ENCODE measurements around the gene FNDC3B.

FNDC3B gene

GRCh38 chr3:172054115-172054764, 14.9 kb downstream of the FNDC3B start:
- no peaks in the 10 kb centered on the region for H3K4me1 ChIP-seq (ENCODE audit: control insufficient read depth, insufficient read depth, low read length)
- peaks cover 0 to 2% of the 10 kb centered on the region in 2 experiments; a peak in 1 of 3 replicates for H3K36me3 ChIP-seq (ENCODE audit: control insufficient read depth in 2 of 2, insufficient read depth in 1 of 2, low read length in 2 of 2)
- ChIA-PET CTCF (interaction anchor here (0.6 kb wide), 1 partner anchor 1240 kb away, joined by 3 read pairs; no protein-coding TSS in a partner anchor), POLR2A (no interaction called here)
- H3K27ac ChIP-seq (ENCODE audit: extremely low read depth, low read depth, low read length) = no peak overlapping the region
- H3K9me3 ChIP-seq (ENCODE audit: control insufficient read depth, insufficient read depth, low read depth, low read length) = no peaks in the 10 kb centered on the region
- H3K4me3 ChIP-seq (ENCODE audit: low read depth, low read length) = no peak overlapping the region
- no peak for TF ChIP-seq ZFP3 (tag by site-specific recombination; IDR thresholded peaks at IDR 0.05; ENCODE audit: low read depth)
- TF ChIP-seq ZBTB11 (tag by site-specific recombination; conservative IDR thresholded peaks at IDR 0.05; ENCODE audit: low read depth) = no peak
- no peak for TF ChIP-seq ZNF654 (tag by site-specific recombination; IDR thresholded peaks at IDR 0.05; ENCODE audit: low read depth)
- TF ChIP-seq ZNF645 (tag by site-specific recombination; IDR thresholded peaks at IDR 0.05) = no peak
- TF ChIP-seq MEIS1 (CRISPR knock-in tag; IDR thresholded peaks at IDR 0.05; ENCODE audit: borderline replicate concordance) = no peak
- TF ChIP-seq ZNF132 (tag by site-specific recombination; IDR thresholded peaks at IDR 0.05; ENCODE audit: borderline replicate concordance) = no peak
- no peak for TF ChIP-seq ZEB2 (tag by site-specific recombination; IDR thresholded peaks at IDR 0.05)
- TF ChIP-seq RBAK (tag by site-specific recombination; IDR thresholded peaks at IDR 0.05) = no peak
- TF ChIP-seq KLF8 (tag by site-specific recombination; IDR thresholded peaks at IDR 0.05) = no peak
- no peak for TF ChIP-seq KLF17 (tag by site-specific recombination; IDR thresholded peaks at IDR 0.05)
- no peak for TF ChIP-seq ZSCAN5A (tag by site-specific recombination; IDR thresholded peaks at IDR 0.05)
- no peak for TF ChIP-seq PATZ1 (tag by site-specific recombination; IDR thresholded peaks at IDR 0.05)
- TF ChIP-seq ZNF114 (tag by site-specific recombination; IDR thresholded peaks at IDR 0.05) = no peak
- no peak for TF ChIP-seq ZNF677 (tag by site-specific recombination; IDR thresholded peaks at IDR 0.05)
- TF ChIP-seq SP3 (tag by site-specific recombination; IDR thresholded peaks at IDR 0.05) = no peak

- H3K36me3 ChIP-seq (ENCODE audit: control insufficient read depth in 2 of 2, insufficient read depth in 1 of 2, low read length in 2 of 2) = no peaks in the 10 kb centered on the region
- CTCF ChIA-PET = no interaction called here
- TF ChIP-seq GFI1B (tag by site-specific recombination; IDR thresholded peaks at IDR 0.05) = 0 out of 2 replicates have a peak, but pooled peaks have one; percentile 55
- TF ChIP-seq ZXDB (tag by site-specific recombination; IDR thresholded peaks at IDR 0.05) = no peak
- H3K27ac ChIP-seq (ENCODE audit: extremely low read depth, low read depth, low read length) = no peak overlapping the region
- H3K4me3 ChIP-seq (ENCODE audit: low read depth, low read length) = no peak overlapping the region
- POLR2A ChIA-PET = no interaction called here
- H3K4me1 ChIP-seq (ENCODE audit: control insufficient read depth, insufficient read depth, low read length) = no peaks in the 10 kb centered on the region
- H3K9me3 ChIP-seq (ENCODE audit: control insufficient read depth, insufficient read depth, low read depth, low read length) = no peaks in the 10 kb centered on the region
Measured at GRCh38 chr3:172056416-172056815, 17.0 kb downstream of the FNDC3B start.
